GM23338 (cell line): Measurements from ENCODE around the gene KRTAP10-5. TPM values are rescaled to one million over a fixed set of nuclear protein-coding genes. Genes with fewer than 3 reads are reported as not detected.

Source experiments
- ATAC-seq: fragments of 200-7000 bp; cut with Tn5 transposase; 3 replicates; pipeline ENCODE4 v1.9.1; 2020
- DNase-seq: peaks from one replicate; pipeline ENCODE4 v3.0.0-alpha.2; 2015; ENCODE audit warnings: low spot score
- H2AFZ ChIP-seq: fragments of 200-600 bp; sonication (generic); 2 replicates; pipeline ENCODE4 v1.8.0; 2016; ENCODE audit warnings: antibody characterized with exemption, mild to moderate bottlenecking, moderate library complexity
- H3F3A ChIP-seq: fragments of 200-600 bp; sonication (generic); replicated peaks from 2 replicates; pipeline ENCODE4 v1.8.0; 2017; ENCODE audit warnings: antibody characterized with exemption, mixed run types, low read depth
- H3K27ac ChIP-seq: fragments of 200-600 bp; sonication (generic); 2 replicates; pipeline ENCODE4 v1.6.1; 2016; ENCODE audit warnings: low read depth
- H3K27me3 ChIP-seq: fragments of 200-600 bp; sonication (generic); 2 replicates; pipeline ENCODE4 v1.8.0; 2016; ENCODE audit warnings: mild to moderate bottlenecking, mixed run types, moderate library complexity; ENCODE audit not compliant: insufficient read depth
- H3K36me3 ChIP-seq: fragments of 200-600 bp; sonication (generic); 2 replicates; pipeline ENCODE4 v1.8.0; 2016; ENCODE audit warnings: mild to moderate bottlenecking; ENCODE audit not compliant: insufficient read depth
- H3K4me1 ChIP-seq: fragments of 200-600 bp; sonication (generic); 2 replicates; pipeline ENCODE4 v1.8.0; 2016; ENCODE audit warnings: mild to moderate bottlenecking, moderate library complexity; ENCODE audit not compliant: insufficient read depth
- H3K4me2 ChIP-seq: fragments of 200-600 bp; sonication (generic); 2 replicates; pipeline ENCODE4 v1.7.1; 2017; ENCODE audit warnings: mixed run types
- H3K4me3 ChIP-seq: fragments of 200-600 bp; sonication (generic); 2 replicates; pipeline ENCODE4 v1.6.1; 2016; ENCODE audit warnings: mixed run types
- H3K79me2 ChIP-seq: fragments of 200-600 bp; sonication (generic); replicated peaks from 2 replicates; pipeline ENCODE4 v1.8.0; 2017; ENCODE audit warnings: mild to moderate bottlenecking; ENCODE audit not compliant: insufficient read depth
- H3K9me2 ChIP-seq: fragments of 200-600 bp; sonication (generic); 2 replicates; pipeline ENCODE4 v1.8.0; 2017; ENCODE audit not compliant: insufficient read depth
- H4K20me1 ChIP-seq: fragments of 200-600 bp; sonication (generic); replicated peaks from 2 replicates; pipeline ENCODE4 v1.8.0; 2017; ENCODE audit warnings: mild to moderate bottlenecking; ENCODE audit not compliant: insufficient read depth
- H3K27ac Mint-ChIP-seq: 2 replicates; pipeline ENCODE4 v1.8.0; 2020; ENCODE audit warnings: inconsistent platforms, mild to moderate bottlenecking, moderate library complexity, mixed read lengths
- H3K27me3 Mint-ChIP-seq: 3 replicates; pipeline ENCODE4 v1.8.0; 2022; ENCODE audit warnings: low read depth, mild to moderate bottlenecking, moderate library complexity, mixed read lengths, inconsistent platforms; ENCODE audit not compliant: insufficient read depth, poor library complexity
- H3K36me3 Mint-ChIP-seq: 3 replicates; pipeline ENCODE4 v1.8.0; 2021; ENCODE audit warnings: low read depth, mild to moderate bottlenecking, inconsistent platforms, moderate library complexity, mixed read lengths
- H3K4me1 Mint-ChIP-seq: 3 replicates; pipeline ENCODE4 v1.8.0; 2020; ENCODE audit warnings: mild to moderate bottlenecking, inconsistent platforms, mixed read lengths
- H3K4me3 Mint-ChIP-seq: 3 replicates; pipeline ENCODE4 v1.8.0; 2021; ENCODE audit warnings: moderate library complexity, mild to moderate bottlenecking, inconsistent platforms, mixed read lengths
- H3K9me3 Mint-ChIP-seq: 3 replicates; pipeline ENCODE4 v1.8.0; 2020; ENCODE audit warnings: moderate library complexity, mild to moderate bottlenecking, inconsistent platforms, mixed read lengths
- CREB1 ChIP-seq: fragments of 250-450 bp; sonication (Bioruptor Pico); IDR thresholded peaks from 2 replicates; pipeline ENCODE4 v1.5.0; 2020; ENCODE audit warnings: low read depth, mild to moderate bottlenecking, moderate library complexity
- ETS1 ChIP-seq: IDR thresholded peaks from 2 replicates; pipeline ENCODE4 v1.6.1; 2016; ENCODE audit warnings: antibody characterized with exemption
- EZH2phosphoT487 ChIP-seq: fragments of 200-600 bp; sonication (generic); IDR thresholded peaks from one replicate; pipeline ENCODE4 v1.8.1; 2018; ENCODE audit warnings: antibody characterized with exemption; ENCODE audit not compliant: unreplicated experiment
- JUNB ChIP-seq: IDR thresholded peaks from one replicate; pipeline ENCODE4 v1.6.1; 2016; ENCODE audit warnings: antibody characterized with exemption; ENCODE audit not compliant: unreplicated experiment
- NANOG ChIP-seq: IDR thresholded peaks from 2 replicates; pipeline ENCODE4 v1.6.1; 2016; ENCODE audit warnings: antibody characterized with exemption, borderline replicate concordance
- POLR2AphosphoS5 ChIP-seq: IDR thresholded peaks from 2 replicates; pipeline ENCODE4 v1.6.1; 2016; ENCODE audit warnings: antibody characterized with exemption, low read depth
- ZNF114 ChIP-seq: fragments of 250-450 bp; sonication (Bioruptor Pico); IDR thresholded peaks from 2 replicates; pipeline ENCODE4 v1.5.0; 2020; ENCODE audit warnings: mild to moderate bottlenecking, moderate library complexity
- ZNF331 ChIP-seq: fragments of 250-450 bp; sonication (Bioruptor Pico); IDR thresholded peaks from 2 replicates; pipeline ENCODE4 v1.5.0; 2020; ENCODE audit warnings: low read depth, mild to moderate bottlenecking, moderate library complexity
- ZNF462 ChIP-seq: fragments of 250-450 bp; sonication (Bioruptor Pico); IDR thresholded peaks from 2 replicates; pipeline ENCODE4 v1.5.0; 2020; ENCODE audit warnings: mild to moderate bottlenecking, moderate library complexity
- polyA plus RNA-seq: library from polyadenylated mRNA; unstranded; fragments of >200 nt; fragmentation: Nextera tagmentation; extraction: Ambion mirVana; gene quantifications from 2 replicates; pipeline ENCODE4 v1.2.1, GENCODE V29; 2016
- total RNA-seq: library from RNA; depleted of rRNA; stranded (reverse); fragments of >200 nt; shearing (Covaris generic); gene quantifications from 2 replicates; pipeline ENCODE4 v1.2.3, GENCODE V29; 2014

The KRTAP10-5 gene
- total and polyA plus RNA-seq, 2 experiments from 2014 or later = not detected

DNA sequence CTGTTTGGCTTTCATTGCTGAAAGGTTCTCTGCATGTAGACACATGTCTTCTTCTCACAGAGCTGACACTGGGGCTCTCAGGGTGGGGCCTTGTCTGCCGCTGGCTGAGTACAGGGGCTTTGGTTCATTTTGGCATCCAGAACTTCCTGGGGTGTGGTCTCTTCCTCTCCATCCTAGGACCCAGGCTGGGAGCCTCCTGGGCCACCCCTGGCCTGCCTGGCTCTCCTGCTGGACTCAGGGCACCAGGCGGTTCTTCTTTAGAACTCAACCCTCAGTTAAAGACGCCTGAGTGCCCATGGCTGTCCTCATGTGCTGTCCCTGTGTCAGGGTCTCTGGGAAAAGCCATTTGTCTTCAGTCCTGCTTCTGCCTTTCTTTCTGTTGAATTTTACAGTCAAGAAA, 5.5 kb upstream of the KRTAP10-5 start (continued):
- TF ChIP-seq ETS1 (no peak), JUNB (no peak), ZNF331 (CRISPR knock-in tag) (no peak), POLR2AphosphoS5 (no peak), NANOG (no peak)

DNA sequence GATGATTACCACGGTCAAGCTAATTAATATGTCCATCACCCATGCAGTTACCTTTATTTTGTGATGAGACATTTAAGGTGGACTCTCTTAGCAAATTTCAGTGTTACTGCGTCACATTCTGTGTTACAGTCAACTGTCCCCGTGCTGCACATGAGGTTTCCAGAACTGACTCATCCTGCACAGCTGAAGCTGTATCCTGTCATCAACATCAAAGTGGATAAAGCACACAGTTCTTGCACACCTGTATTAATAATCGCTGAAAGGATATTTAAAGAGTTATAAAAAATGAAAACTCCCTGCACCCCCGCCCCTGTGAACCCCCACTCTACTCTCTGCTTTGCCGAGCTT, 3.4 kb upstream of the KRTAP10-5 start:
- no peak overlapping the region for H3K4me3 ChIP-seq
- ATAC-seq (no peak), DNase-seq (no peak)
- Mint-ChIP-seq H3K4me1 (peaks cover 7% of the 10 kb centered on the region), H3K36me3 (no peaks in the 10 kb centered on the region), H3K27ac (no peak overlapping the region), H3K9me3 (peaks cover 11% of the 10 kb centered on the region; the same call in 2 of the 3 replicates), H3K4me3 (no peak overlapping the region), H3K27me3 (peaks cover 9% of the 10 kb centered on the region)
- H3K4me2 ChIP-seq = no peak overlapping the region
- H3K79me2 ChIP-seq = no peaks in the 10 kb centered on the region
- no peaks in the 10 kb centered on the region for H3K9me2 ChIP-seq
- no peak overlapping the region for H3K27ac ChIP-seq
- H4K20me1 ChIP-seq = no peaks in the 10 kb centered on the region
- no peak overlapping the region for H2AFZ ChIP-seq
- H3K27me3 ChIP-seq = no peaks in the 10 kb centered on the region
- H3K4me1 ChIP-seq = no peaks in the 10 kb centered on the region
- H3F3A ChIP-seq = no peaks in the 10 kb centered on the region
- TF ChIP-seq ETS1 = no peak
- H3K36me3 ChIP-seq = no peaks in the 10 kb centered on the region

DNA sequence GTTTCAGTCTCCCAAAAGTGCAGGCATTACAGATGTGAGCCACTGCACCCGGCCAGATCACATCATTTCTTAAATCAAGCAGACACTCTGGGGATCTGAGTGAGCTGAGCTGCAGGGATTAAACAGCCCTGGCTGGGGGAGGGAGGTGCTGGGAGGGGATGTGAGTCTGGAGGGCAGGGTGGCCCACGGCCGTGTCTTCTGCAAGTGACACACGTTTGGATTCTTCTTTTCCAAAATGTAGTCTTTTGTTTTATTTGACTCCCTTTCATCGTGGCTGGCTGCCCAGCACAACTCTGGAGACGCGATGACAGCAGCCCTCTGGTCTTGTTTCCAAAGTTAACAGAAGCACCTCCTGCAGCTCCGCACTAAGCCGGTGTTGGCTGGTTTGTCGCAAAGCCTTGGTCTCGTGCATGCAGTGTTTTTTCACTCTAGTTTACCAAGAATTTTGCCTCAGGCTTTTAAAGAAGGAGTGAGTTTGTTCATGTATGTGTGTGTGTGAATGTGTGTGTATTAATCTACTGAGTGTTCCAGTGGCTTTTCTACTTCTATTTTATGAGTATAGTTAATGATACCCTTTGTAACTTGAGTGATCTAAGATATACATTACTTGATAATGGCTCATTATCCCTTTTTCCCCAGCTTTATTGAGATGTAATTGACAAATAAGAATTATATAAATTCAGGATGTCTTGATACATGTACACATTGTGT, 2.8 kb upstream of the KRTAP10-5 start:
- Histone ChIP-seq H4K20me1 (no peaks in the 10 kb centered on the region), H2AFZ (no peak overlapping the region), H3K4me3 (no peak overlapping the region), H3K27ac (no peak overlapping the region), H3K27me3 (no peaks in the 10 kb centered on the region), H3K36me3 (no peaks in the 10 kb centered on the region), H3K4me2 (no peak overlapping the region), H3K4me1 (no peaks in the 10 kb centered on the region), H3K79me2 (no peaks in the 10 kb centered on the region), H3K9me2 (no peaks in the 10 kb centered on the region), H3F3A (no peaks in the 10 kb centered on the region)
- Mint-ChIP-seq H3K27ac (no peak overlapping the region), H3K27me3 (peaks cover 9% of the 10 kb centered on the region), H3K4me1 (peaks cover 7% of the 10 kb centered on the region), H3K9me3 (peaks cover 11% of the 10 kb centered on the region), H3K36me3 (no peaks in the 10 kb centered on the region), H3K4me3 (no peak overlapping the region)
- ATAC-seq (peak; percentile 63), DNase-seq (no peak)
- no peak for TF ChIP-seq EZH2phosphoT487
- TF ChIP-seq ZNF331 (CRISPR knock-in tag) = no peak
- no peak for TF ChIP-seq CREB1 (CRISPR knock-in tag)
- no peak for TF ChIP-seq ZNF114 (CRISPR knock-in tag)
- TF ChIP-seq ZNF462 (CRISPR knock-in tag) = no peak
- no peak for TF ChIP-seq JUNB
- no peak for TF ChIP-seq POLR2AphosphoS5
- no peak for TF ChIP-seq ETS1
- TF ChIP-seq NANOG = no peak
